HL-60 (cell line): ENCODE data around the gene CCSER1.

ENCODE experiments used
- POLR2AphosphoS5 ChIP-seq: IDR thresholded peaks from 2 replicates; pipeline ENCODE4 v1.6.1; 2012; ENCODE audit warnings: low read depth
- TF ChIP-seq, protein P1 (sequence below): IDR thresholded peaks from 2 replicates; pipeline ENCODE4 v1.6.1; 2012; ENCODE audit warnings: low read depth; ENCODE audit not compliant: insufficient replicate concordance
- TF ChIP-seq, protein P2 (sequence below): IDR thresholded peaks from one replicate; pipeline ENCODE4 v1.5.1; 2011; ENCODE audit warnings: low read length, control low read depth, inconsistent platforms; ENCODE audit not compliant: insufficient read depth

DNA sequence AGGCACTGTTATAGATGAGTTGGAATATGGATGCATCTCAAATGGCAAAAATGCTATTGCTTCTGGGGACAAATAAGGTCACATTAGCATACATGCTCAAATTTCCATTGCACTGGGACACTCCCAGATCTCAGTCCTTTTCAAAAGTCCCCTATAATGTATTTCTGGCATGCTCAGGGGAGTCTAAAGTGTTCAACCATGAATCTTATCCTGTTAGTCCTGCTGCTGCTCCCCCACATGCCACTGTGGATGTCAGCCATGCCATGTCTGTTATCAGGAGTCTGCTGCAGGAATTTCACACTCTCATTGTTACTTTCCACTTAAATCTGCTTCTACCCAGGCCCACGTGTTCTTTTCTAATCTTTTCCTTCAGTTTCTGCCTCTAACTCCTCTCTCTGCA is 1000.6 kb downstream of the CCSER1 start:
- TF ChIP-seq POLR2AphosphoS5: no peak
- TF ChIP-seq, protein P1, sequence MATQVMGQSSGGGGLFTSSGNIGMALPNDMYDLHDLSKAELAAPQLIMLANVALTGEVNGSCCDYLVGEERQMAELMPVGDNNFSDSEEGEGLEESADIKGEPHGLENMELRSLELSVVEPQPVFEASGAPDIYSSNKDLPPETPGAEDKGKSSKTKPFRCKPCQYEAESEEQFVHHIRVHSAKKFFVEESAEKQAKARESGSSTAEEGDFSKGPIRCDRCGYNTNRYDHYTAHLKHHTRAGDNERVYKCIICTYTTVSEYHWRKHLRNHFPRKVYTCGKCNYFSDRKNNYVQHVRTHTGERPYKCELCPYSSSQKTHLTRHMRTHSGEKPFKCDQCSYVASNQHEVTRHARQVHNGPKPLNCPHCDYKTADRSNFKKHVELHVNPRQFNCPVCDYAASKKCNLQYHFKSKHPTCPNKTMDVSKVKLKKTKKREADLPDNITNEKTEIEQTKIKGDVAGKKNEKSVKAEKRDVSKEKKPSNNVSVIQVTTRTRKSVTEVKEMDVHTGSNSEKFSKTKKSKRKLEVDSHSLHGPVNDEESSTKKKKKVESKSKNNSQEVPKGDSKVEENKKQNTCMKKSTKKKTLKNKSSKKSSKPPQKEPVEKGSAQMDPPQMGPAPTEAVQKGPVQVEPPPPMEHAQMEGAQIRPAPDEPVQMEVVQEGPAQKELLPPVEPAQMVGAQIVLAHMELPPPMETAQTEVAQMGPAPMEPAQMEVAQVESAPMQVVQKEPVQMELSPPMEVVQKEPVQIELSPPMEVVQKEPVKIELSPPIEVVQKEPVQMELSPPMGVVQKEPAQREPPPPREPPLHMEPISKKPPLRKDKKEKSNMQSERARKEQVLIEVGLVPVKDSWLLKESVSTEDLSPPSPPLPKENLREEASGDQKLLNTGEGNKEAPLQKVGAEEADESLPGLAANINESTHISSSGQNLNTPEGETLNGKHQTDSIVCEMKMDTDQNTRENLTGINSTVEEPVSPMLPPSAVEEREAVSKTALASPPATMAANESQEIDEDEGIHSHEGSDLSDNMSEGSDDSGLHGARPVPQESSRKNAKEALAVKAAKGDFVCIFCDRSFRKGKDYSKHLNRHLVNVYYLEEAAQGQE: no peak
- TF ChIP-seq, protein P2, sequence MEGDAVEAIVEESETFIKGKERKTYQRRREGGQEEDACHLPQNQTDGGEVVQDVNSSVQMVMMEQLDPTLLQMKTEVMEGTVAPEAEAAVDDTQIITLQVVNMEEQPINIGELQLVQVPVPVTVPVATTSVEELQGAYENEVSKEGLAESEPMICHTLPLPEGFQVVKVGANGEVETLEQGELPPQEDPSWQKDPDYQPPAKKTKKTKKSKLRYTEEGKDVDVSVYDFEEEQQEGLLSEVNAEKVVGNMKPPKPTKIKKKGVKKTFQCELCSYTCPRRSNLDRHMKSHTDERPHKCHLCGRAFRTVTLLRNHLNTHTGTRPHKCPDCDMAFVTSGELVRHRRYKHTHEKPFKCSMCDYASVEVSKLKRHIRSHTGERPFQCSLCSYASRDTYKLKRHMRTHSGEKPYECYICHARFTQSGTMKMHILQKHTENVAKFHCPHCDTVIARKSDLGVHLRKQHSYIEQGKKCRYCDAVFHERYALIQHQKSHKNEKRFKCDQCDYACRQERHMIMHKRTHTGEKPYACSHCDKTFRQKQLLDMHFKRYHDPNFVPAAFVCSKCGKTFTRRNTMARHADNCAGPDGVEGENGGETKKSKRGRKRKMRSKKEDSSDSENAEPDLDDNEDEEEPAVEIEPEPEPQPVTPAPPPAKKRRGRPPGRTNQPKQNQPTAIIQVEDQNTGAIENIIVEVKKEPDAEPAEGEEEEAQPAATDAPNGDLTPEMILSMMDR: no peak
